IPS DF 6.9 (cell line): ENCODE results near the gene ARID4B.

Experiments used
- DNase-seq: peaks from one replicate; pipeline ENCODE4 v3.0.0-alpha.2; 2013; ENCODE audit warnings: low read depth, low spot score
- H3K27ac ChIP-seq: one replicate; pipeline ENCODE4 v1.5.1; 2013; ENCODE audit warnings: low read length, control low read depth
- H3K27me3 ChIP-seq: 2 replicates; pipeline ENCODE4 v1.6.1; 2013; ENCODE audit warnings: mild to moderate bottlenecking, low read length; ENCODE audit not compliant: control insufficient read depth, insufficient read depth
- H3K36me3 ChIP-seq: 2 replicates; pipeline ENCODE4 v1.6.1; 2013; ENCODE audit warnings: low read length; ENCODE audit not compliant: control insufficient read depth, insufficient read depth
- H3K4me1 ChIP-seq: 2 replicates; pipeline ENCODE4 v1.6.1; 2013; ENCODE audit warnings: low read length; ENCODE audit not compliant: control insufficient read depth, insufficient read depth
- H3K4me3 ChIP-seq: 2 replicates; pipeline ENCODE4 v1.5.1; 2013; ENCODE audit warnings: mild to moderate bottlenecking, low read length
- H3K9me3 ChIP-seq: 2 replicates; pipeline ENCODE4 v1.6.1; 2013; ENCODE audit warnings: low read length, inconsistent platforms; ENCODE audit not compliant: control insufficient read depth, insufficient read depth
- WGBS: extraction: QIAGEN DNeasy Blood & Tissue Kit; methylation state at CpG from one replicate; pipeline ENCODE4 v1.1.7; 2013; ENCODE audit warnings: mixed read lengths, missing lambda C conversion rate; ENCODE audit not compliant: insufficient read length, insufficient coverage; 5-methylcytosine and 5-hydroxymethylcytosine counted together

ARID4B gene

DNA sequence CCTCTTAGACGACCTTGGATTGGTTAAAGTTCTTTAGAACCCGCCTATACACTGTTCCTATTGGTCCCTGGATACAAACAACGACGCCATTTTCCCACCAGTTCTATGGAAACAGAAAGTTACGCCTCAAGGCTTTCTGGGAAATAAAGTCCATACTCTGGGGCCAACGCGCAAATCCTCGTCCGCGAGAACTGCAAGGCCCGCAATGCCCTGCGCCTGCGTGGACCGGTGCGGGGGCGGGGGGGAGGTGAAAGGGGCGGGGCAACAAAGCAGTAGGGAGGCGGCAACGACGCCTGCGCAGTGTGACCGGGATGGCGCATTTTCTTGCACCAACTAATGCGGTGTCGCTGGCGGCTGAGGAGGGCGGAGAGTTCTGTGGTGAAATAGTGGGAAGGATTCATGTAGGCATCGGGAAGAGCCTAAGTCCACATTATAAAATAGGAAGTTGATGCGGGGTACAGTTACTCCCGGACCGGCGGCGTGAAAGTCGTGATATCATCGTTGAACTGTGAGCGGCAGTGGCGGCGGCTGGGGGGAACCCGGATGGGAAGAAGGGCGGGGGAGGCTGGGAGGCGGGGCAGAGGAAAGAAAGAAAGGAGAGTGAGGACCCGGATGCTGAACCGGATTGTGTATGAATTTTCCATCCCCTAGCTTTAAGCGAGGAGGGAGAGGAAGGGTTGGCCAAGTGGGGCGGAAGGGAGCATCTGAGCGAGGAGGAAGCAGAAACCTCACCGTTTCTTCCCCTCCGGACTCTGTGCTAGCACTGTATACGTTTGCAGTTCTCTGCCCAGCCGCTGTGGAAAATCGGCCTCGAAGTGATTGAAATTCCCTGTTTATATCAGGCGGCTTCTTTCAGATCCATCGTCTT lies 526 bp upstream of the ARID4B start, which contains the start of gene GGPS1:
TSS of gene GGPS1 (plus strand) at position 300 of the 868 bp plus-strand sequence. CDS start 6,695 bp downstream, outside the sequence.
- peak within 1 kb of the TSS; percentile 95 for H3K4me3 ChIP-seq
- no CpG with 5 or more reads among the region's 54 CpGs for WGBS
- no peaks in the 10 kb centered on the region for H3K9me3 ChIP-seq
- DNase-seq = peak; percentile 99
- no peaks in the 10 kb centered on the region; the same call in 1 of the 2 replicates for H3K36me3 ChIP-seq
- peak within 1 kb of the TSS; percentile 3 for H3K27ac ChIP-seq
- H3K4me1 ChIP-seq = no peaks in the 10 kb centered on the region
- no peaks in the 10 kb centered on the region for H3K27me3 ChIP-seq

DNA sequence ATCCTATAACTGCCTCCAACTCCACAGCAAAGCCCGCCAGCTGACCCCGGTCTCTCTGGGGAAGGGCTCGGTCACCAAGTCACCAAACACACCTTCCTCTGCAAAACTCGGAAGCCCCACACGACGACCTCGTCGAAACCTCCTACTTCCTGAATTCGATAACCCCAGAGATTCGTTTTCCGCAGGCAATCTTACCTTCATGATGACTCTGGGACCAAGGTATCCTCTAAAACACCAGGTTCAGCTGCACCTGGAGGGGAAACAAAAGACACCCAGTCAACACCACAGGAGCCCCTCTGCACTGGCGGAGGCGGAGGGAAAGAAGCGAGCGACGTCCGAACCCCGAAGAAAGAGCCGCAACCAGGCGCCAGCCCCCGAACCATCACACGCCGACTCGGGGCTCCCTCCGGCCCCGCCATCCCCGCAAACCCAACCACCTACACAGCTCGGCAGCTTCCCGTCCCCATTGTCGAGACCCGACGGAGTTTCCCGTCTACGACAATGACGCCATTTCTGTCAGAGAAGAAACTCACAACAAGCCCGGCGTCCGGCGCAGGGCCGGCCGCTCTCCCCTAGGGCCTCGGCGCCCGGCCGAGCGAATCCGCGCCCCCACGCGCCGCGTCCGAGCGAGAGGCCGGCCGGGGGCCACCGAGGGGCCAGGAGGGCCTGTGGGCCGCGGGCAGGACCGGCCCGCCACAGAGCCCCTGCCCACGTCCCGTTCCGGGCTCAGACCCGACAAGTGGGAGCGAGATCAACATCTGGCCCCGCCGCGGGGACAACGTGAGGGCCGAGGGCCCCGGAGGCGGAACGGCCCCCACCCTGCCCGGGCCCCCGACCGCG lies 1.0 kb downstream of the ARID4B start:
- no peaks in the 10 kb centered on the region for H3K27me3 ChIP-seq
- no peaks in the 10 kb centered on the region; the same call in 1 of the 2 replicates for H3K36me3 ChIP-seq
- WGBS = no CpG with 5 or more reads among the region's 78 CpGs
- no peaks in the 10 kb centered on the region for H3K9me3 ChIP-seq
- H3K4me1 ChIP-seq = no peaks in the 10 kb centered on the region
- no peak for DNase-seq
- peak overlapping the region; percentile 95 for H3K4me3 ChIP-seq
- no peak overlapping the region for H3K27ac ChIP-seq

DNA sequence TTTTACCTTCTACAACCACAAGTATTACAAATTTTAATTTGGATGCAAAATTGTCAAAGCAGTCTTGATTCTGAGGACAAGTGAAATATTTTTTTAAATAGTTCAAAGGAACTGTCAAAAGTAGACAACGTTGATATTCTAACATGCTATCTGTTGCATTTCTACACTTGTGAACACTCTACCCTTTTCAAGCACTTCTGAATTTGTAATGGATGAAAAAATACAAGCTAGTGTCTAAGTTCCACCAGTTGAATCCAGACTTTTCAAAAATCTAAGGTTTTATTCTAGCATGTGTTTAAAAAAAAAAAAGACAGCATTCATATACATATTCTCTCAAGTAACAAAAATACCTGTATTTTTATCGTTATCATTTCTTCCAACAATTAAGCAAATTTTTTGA lies 2.1 kb downstream of the ARID4B start:
- H3K36me3 ChIP-seq = no peaks in the 10 kb centered on the region; the same call in 1 of the 2 replicates
- H3K9me3 ChIP-seq = no peaks in the 10 kb centered on the region
- H3K4me1 ChIP-seq = no peaks in the 10 kb centered on the region
- DNase-seq = no peak
- 100% methylated on average over 1 of the region's 2 CpGs for whole genome bisulfite sequencing
- H3K27ac ChIP-seq = no peak overlapping the region
- H3K27me3 ChIP-seq = no peaks in the 10 kb centered on the region
- H3K4me3 ChIP-seq = no peak overlapping the region

DNA sequence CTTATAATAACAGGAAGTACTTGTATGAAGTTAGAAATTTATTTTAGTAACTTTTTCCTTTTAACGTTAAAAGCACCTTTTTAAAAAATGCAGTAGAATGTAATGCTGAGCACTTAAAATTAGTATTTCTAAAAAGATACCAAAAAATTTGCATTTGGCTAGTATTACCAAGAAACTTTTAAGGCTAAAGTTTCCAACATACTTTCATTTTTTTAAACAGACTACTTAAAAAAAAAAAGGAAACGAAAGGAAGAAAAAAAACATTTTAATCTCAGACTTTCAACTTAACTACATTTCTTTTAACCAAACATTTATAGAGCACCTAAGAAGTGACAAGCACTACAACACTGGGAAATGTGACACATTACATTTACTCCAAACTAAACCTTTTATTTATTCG lies 2.8 kb downstream of the ARID4B start:
- H3K27me3 ChIP-seq = no peaks in the 10 kb centered on the region
- no peaks in the 10 kb centered on the region for H3K4me1 ChIP-seq
- no peak overlapping the region for H3K27ac ChIP-seq
- no peak overlapping the region for H3K4me3 ChIP-seq
- no peak for DNase-seq
- 100% methylated on average over 1 of the region's 3 CpGs for WGBS
- no peaks in the 10 kb centered on the region for H3K9me3 ChIP-seq
- no peaks in the 10 kb centered on the region; the same call in 1 of the 2 replicates for H3K36me3 ChIP-seq

DNA sequence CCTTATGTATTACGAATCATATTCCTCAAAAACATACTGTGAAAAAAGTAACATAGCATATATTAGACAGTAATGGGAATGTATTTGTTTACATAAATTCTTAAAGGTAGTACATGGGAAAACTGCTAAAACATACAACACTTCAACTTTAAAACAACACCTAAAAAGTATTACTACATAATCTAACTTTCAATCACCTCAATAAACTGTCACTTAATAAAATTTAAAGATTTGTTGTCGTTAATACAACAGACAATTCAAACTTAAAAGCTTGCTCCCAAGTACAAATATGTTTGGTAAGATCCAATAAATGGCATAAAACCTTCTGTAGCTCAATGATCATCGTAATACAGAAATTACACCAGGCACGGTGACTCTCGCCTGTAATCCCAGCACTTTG lies 3.7 kb downstream of the ARID4B start:
- Histone ChIP-seq H3K27me3 (no peaks in the 10 kb centered on the region), H3K27ac (no peak overlapping the region), H3K9me3 (no peaks in the 10 kb centered on the region), H3K4me1 (no peaks in the 10 kb centered on the region), H3K4me3 (no peak overlapping the region), H3K36me3 (no peaks in the 10 kb centered on the region; the same call in 1 of the 2 replicates)
- 100% methylated on average over 2 of the region's 5 CpGs for WGBS
- DNase-seq = no peak

DNA sequence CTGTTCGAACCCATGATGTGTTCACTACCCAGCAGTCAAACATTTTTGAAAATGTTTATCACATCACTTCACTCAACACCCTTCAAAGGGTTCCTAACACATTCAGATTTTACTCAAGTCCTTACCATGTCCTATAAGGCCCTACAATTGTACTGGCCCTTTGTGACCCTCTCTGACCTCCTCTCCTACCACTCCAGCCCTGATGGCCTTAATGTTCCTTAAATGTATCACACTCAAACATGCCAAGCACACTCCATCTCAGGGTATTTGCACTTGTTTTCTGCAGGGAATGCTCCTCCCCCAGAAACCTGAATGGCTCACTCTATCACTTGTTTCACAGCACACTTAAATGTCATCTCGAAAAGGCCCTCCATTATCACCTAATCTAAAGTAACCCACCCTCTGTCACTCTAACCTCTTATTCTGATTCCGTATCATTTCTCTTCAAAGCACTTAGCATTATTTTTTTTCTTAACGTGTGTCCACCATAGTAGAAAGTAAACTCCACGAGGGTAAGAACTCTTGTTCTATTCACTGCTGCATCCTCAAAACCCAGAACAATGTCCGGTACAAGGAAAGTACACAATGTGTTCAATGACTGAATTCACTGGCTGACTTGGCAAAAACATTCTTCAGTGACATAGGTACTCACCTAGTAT lies 7.3 kb downstream of the ARID4B start:
- Histone ChIP-seq H3K9me3 (no peaks in the 10 kb centered on the region), H3K27me3 (no peaks in the 10 kb centered on the region), H3K27ac (no peak overlapping the region), H3K4me1 (no peaks in the 10 kb centered on the region), H3K36me3 (no peaks in the 10 kb centered on the region), H3K4me3 (no peak overlapping the region)
- no peak for DNase-seq
- no CpG with 5 or more reads among the region's 6 CpGs for WGBS

DNA sequence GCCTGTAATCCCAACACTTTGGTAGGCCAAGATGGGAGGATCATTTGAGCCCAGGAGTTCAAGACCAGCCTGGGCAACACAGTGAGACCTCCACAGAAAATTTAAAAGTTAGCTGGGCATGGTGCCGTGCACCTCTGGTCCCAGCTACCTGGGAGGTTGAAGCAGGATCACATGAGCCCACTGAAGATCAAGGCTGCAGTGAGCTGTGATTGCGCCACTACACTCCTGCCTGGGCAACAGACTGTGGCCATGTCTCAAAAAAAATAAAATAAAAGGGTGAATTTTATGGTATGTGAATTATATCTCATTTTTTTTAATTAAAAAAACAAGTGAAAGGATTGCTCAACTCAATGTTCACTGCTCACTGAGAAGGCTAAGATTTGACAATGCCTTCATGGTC lies 8.7 kb downstream of the ARID4B start:
- H3K9me3 ChIP-seq = no peaks in the 10 kb centered on the region
- DNase-seq = no peak
- H3K4me1 ChIP-seq = no peaks in the 10 kb centered on the region
- no peak overlapping the region for H3K4me3 ChIP-seq
- H3K27me3 ChIP-seq = no peaks in the 10 kb centered on the region
- H3K27ac ChIP-seq = no peak overlapping the region
- WGBS = no CpG with 5 or more reads among the region's 2 CpGs
- H3K36me3 ChIP-seq = no peaks in the 10 kb centered on the region

DNA sequence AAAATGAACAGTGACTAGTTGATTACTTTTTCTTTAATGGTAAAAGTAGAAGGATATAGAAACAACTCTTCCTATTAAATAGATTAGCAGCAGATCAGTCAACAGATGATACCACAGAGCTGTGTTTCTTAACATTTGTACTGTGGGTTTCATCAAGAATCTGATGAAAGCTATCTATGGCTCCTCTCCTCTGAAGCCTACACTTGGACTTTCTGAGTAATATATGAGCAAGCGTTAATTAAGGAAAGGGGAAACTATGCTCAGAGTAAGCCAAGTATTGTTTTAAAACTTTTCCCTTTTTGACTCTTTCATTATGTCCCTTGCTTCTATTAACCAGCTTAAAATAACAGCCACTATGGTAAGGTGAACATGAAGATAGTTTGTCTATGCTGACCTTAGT lies 10.8 kb downstream of the ARID4B start:
- no peaks in the 10 kb centered on the region for H3K4me1 ChIP-seq
- H3K27ac ChIP-seq = no peak overlapping the region
- no peak for DNase-seq
- no peaks in the 10 kb centered on the region for H3K27me3 ChIP-seq
- no peak overlapping the region for H3K4me3 ChIP-seq
- WGBS = no CpG with 5 or more reads among the region's 1 CpG
- no peaks in the 10 kb centered on the region for H3K9me3 ChIP-seq
- H3K36me3 ChIP-seq = no peaks in the 10 kb centered on the region

DNA sequence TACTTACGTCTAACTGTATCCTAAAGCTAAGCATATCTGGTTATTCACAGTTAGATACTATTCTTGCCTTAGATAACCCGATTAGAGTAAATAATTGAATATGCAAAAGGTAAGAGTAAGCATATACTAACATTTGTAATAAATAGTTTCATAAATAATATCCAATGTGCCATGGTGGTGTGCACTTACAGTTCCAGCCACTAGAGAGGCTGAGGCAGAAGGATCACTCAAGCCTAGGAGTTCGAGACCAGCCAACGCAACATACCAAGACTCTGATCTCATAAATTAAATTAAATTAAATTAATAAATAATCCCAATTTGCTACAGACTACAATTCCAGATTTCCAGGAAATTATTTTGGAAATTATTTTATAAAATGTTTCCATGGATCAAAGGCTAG lies 12.2 kb downstream of the ARID4B start:
- Histone ChIP-seq H3K27ac (no peak overlapping the region), H3K4me1 (no peaks in the 10 kb centered on the region), H3K9me3 (no peaks in the 10 kb centered on the region), H3K36me3 (0 out of 2 replicates have a peak, but pooled peaks cover 3% of the 10 kb centered on the region), H3K4me3 (no peak overlapping the region), H3K27me3 (no peaks in the 10 kb centered on the region)
- WGBS = no CpG with 5 or more reads among the region's 4 CpGs
- DNase-seq = no peak

DNA sequence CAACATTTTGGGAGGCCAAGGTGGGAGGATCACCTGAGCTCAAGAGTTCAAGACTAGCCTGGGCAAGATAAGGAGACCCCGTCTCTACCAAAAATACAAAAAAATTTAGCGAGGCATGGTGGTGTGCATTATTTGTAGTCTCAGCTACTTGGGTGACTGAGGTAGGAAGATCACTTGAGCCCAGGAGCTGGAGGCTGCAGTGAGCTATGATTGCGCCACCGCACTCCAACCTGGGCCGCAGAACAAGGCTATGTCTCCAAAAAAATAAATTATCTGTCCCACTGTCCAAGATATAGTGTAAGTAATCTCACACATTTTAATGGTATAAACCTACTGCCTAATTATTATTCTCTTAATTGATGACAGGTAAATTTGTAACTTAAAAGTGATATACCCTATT lies 12.8 kb downstream of the ARID4B start:
- DNase-seq = no peak
- no peaks in the 10 kb centered on the region for H3K4me1 ChIP-seq
- WGBS = no CpG with 5 or more reads among the region's 5 CpGs

More for the DNA sequence above, 12.8 kb downstream of the ARID4B start:
- Histone ChIP-seq H3K36me3 (0 out of 2 replicates have a peak, but pooled peaks cover 3% of the 10 kb centered on the region), H3K27ac (no peak overlapping the region), H3K4me3 (no peak overlapping the region), H3K27me3 (no peaks in the 10 kb centered on the region), H3K9me3 (no peaks in the 10 kb centered on the region)
